Activated T-helper 9 cell treated with anti-CD3 and anti-CD28 coated beads, Interleukin-2, amount 50 U/mL, for 16 hours (primary cell): Measurements from ENCODE around the gene CDC20.

Experiments
- DNase-seq: peaks from one replicate; pipeline ENCODE4 v3.0.0-alpha.2; 2020; ENCODE audit warnings: low read depth

The CDC20 gene

GRCh38 chr1:43358746-43359693 is at the start of gene CDC20:
Gene CDC20 (plus strand): TSS chr1:43358981. CDS start chr1:43359216, 235 bp downstream.
- peak; percentile 97 for DNase-seq

- no peak for DNase-seq
These were observed 49.3 kb upstream of the CDC20 start for GRCh38 chr1:43309405-43310025.

- no peak for DNase-seq
These were observed 47.3 kb upstream of the CDC20 start for GRCh38 chr1:43311521-43311920.

GRCh38 chr1:43312212-43312623 is 46.6 kb upstream of the CDC20 start:
- no peak for DNase-seq

GRCh38 chr1:43312663-43313515 is 45.9 kb upstream of the CDC20 start:
- no peak for DNase-seq

GRCh38 chr1:43313771-43314170 is 45.0 kb upstream of the CDC20 start:
- no peak for DNase-seq

GRCh38 chr1:43314233-43314632 is 44.5 kb upstream of the CDC20 start:
- DNase-seq: no peak

- DNase-seq: no peak
These were observed 43.3 kb upstream of the CDC20 start for GRCh38 chr1:43315481-43315880.

- no peak for DNase-seq
These were observed 42.6 kb upstream of the CDC20 start for GRCh38 chr1:43315963-43316737.

GRCh38 chr1:43316738-43317520 is 41.9 kb upstream of the CDC20 start:
- DNase-seq: no peak

- no peak for DNase-seq
These were observed 40.8 kb upstream of the CDC20 start for GRCh38 chr1:43317817-43318471.

GRCh38 chr1:43318831-43319230 is 40.0 kb upstream of the CDC20 start:
- no peak for DNase-seq

- DNase-seq: no peak
These were observed 39.5 kb upstream of the CDC20 start for GRCh38 chr1:43319288-43319687.

- DNase-seq: no peak
These were observed 39.0 kb upstream of the CDC20 start for GRCh38 chr1:43319766-43320165.

GRCh38 chr1:43321331-43321891 is 37.4 kb upstream of the CDC20 start:
- no peak for DNase-seq

- no peak for DNase-seq
These were observed 36.3 kb upstream of the CDC20 start for GRCh38 chr1:43322506-43322905.

GRCh38 chr1:43324810-43325209 is 34.0 kb upstream of the CDC20 start:
- DNase-seq: no peak

- no peak for DNase-seq
These were observed 33.4 kb upstream of the CDC20 start for GRCh38 chr1:43325381-43325780.

GRCh38 chr1:43327549-43328292 is 31.1 kb upstream of the CDC20 start:
- no peak for DNase-seq
